Iris pigment epithelial cell (primary cell): Measurements from ENCODE around the gene NDUFAF2.
"Not testable (repeated sequence)": the region's sequence is repeated elsewhere in the genome, so short reads cannot be mapped to it uniquely, and the experiment has no call there.

Experiments
- DNase-seq: peaks from one replicate; pipeline ENCODE4 v3.0.0-alpha.2; 2011; ENCODE audit warnings: low read depth

NDUFAF2 gene

GRCh38 chr5:61177070-61177469, 232.1 kb downstream of the NDUFAF2 start:
- no peak for DNase-seq

GRCh38 chr5:61177716-61178115, 232.7 kb downstream of the NDUFAF2 start:
- DNase-seq, result no peak

- no peak for DNase-seq
Observed at GRCh38 chr5:61178702-61179101, 233.7 kb downstream of the NDUFAF2 start.

GRCh38 chr5:61180886-61181285, 235.9 kb downstream of the NDUFAF2 start:
- DNase-seq, result no peak

GRCh38 chr5:61182449-61182848, 237.4 kb downstream of the NDUFAF2 start:
- DNase-seq, result peak; percentile 28

GRCh38 chr5:61183538-61183937, 238.5 kb downstream of the NDUFAF2 start:
- no peak for DNase-seq

- peak; percentile 59 for DNase-seq
Observed at GRCh38 chr5:61184708-61185107, 239.7 kb downstream of the NDUFAF2 start.

- no peak for DNase-seq
Observed at GRCh38 chr5:61186634-61187033, 241.6 kb downstream of the NDUFAF2 start.

GRCh38 chr5:61187352-61187751, 242.3 kb downstream of the NDUFAF2 start:
- DNase-seq, result not testable (repeated sequence)

- DNase-seq, result not testable (repeated sequence)
Observed at GRCh38 chr5:61187826-61188225, 242.8 kb downstream of the NDUFAF2 start.

- no peak for DNase-seq
Observed at GRCh38 chr5:61198606-61199005, 253.6 kb downstream of the NDUFAF2 start.

GRCh38 chr5:61200582-61201155, 255.7 kb downstream of the NDUFAF2 start:
- no peak for DNase-seq

- DNase-seq, result no peak
Observed at GRCh38 chr5:61202213-61202612, 257.2 kb downstream of the NDUFAF2 start.
